VCaP (cell line): ENCODE data around the gene REG1B.

Experiments used
- H3K27ac ChIP-seq: fragments of 450-650 bp; 2 replicates; pipeline ENCODE4 v1.5.1; 2017
- CTCF ChIP-seq: fragments of 450-650 bp; conservative IDR thresholded peaks from 2 replicates; pipeline ENCODE4 v1.5.1; 2017; ENCODE audit warnings: mild to moderate bottlenecking, moderate library complexity

Gene REG1B

GRCh38 chr2:79122676-79123075, 34.9 kb upstream of the REG1B start:
- TF ChIP-seq CTCF, result no peak
- H3K27ac ChIP-seq, result no peak overlapping the region

- no peak for TF ChIP-seq CTCF
- H3K27ac ChIP-seq, result no peak within 1 kb of the TSS
Observed at GRCh38 chr2:79120194-79120713, 32.5 kb upstream of the REG1B start, which contains the start of gene REG1A. Gene REG1A, plus strand, starts transcription at chr2:79120488. Its CDS starts 374 bp downstream, at chr2:79120862.

- H3K27ac ChIP-seq, result no peak overlapping the region
Observed at GRCh38 chr2:79116997-79117928, 29.5 kb upstream of the REG1B start.

GRCh38 chr2:79114797-79115494, 27.2 kb upstream of the REG1B start:
- no peak for TF ChIP-seq CTCF
- no peak overlapping the region for H3K27ac ChIP-seq

More at GRCh38 chr2:79116997-79117928, 29.5 kb upstream of the REG1B start:
- TF ChIP-seq CTCF, result no peak

- no peak for TF ChIP-seq CTCF
- no peak overlapping the region for H3K27ac ChIP-seq
Observed at GRCh38 chr2:79112269-79112668, 24.5 kb upstream of the REG1B start.

- peak; percentile 24; the same call in 1 of the 2 replicates for TF ChIP-seq CTCF
- H3K27ac ChIP-seq, result no peak overlapping the region
Observed at GRCh38 chr2:79105259-79105658, 17.5 kb upstream of the REG1B start.

GRCh38 chr2:79103214-79103613, 15.4 kb upstream of the REG1B start:
- TF ChIP-seq CTCF, result no peak
- H3K27ac ChIP-seq, result no peak overlapping the region
